Erythroblast (primary cell): ENCODE measurements around the gene PLEKHM3.

Experiments used
- GATA1 ChIP-seq: IDR thresholded peaks from 2 replicates; pipeline ENCODE4 v1.6.1; 2011; ENCODE audit warnings: low read depth, mild to moderate bottlenecking, control low read depth, low read length, moderate library complexity
- POLR2A ChIP-seq: IDR thresholded peaks from 2 replicates; pipeline ENCODE4 v1.6.1; 2011; ENCODE audit warnings: mild to moderate bottlenecking, low read length

GRCh38 chr2:207848545-207848928, 176.8 kb downstream of the PLEKHM3 start:
- TF ChIP-seq POLR2A, result no peak
- TF ChIP-seq GATA1, result no peak
